Activated naive CD8-positive, alpha-beta T cell treated with anti-CD3 and anti-CD28 coated beads, Interleukin-2, amount 10 ng/mL, durations not matched to agents 7 days and 5 days (primary cell): Measurements from ENCODE around the gene CLN6. TPM values are rescaled to one million over a fixed set of nuclear protein-coding genes. Genes with fewer than 3 reads are reported as not detected.

Source experiments
- ATAC-seq: fragments of 150-1000 bp; cut with Tn5 transposase; one replicate; pipeline ENCODE4 v1.10.0; 2021; ENCODE audit warnings: low read depth, moderate library complexity
- POLR2A ChIA-PET: fragments of 350-600 bp; sonication (Branson Sonifier 250); formaldehyde crosslinking; loops from one replicate; lab custom pipeline; 2021; ENCODE audit warnings: antibody characterized with exemption; lab: Charles Lee
- DNase-seq: peaks from one replicate; pipeline ENCODE4 v3.0.0; 2021
- H3K27ac Mint-ChIP-seq: one replicate; pipeline ENCODE4 v1.8.0; 2022; ENCODE audit warnings: mild to moderate bottlenecking, mixed read lengths
- H3K27me3 Mint-ChIP-seq: one replicate; pipeline ENCODE4 v1.8.0; 2022; ENCODE audit warnings: mild to moderate bottlenecking, moderate library complexity, mixed read lengths
- H3K36me3 Mint-ChIP-seq: one replicate; pipeline ENCODE4 v1.8.0; 2021; ENCODE audit warnings: mild to moderate bottlenecking, mixed read lengths
- H3K4me1 Mint-ChIP-seq: one replicate; pipeline ENCODE4 v1.8.0; 2021; ENCODE audit warnings: mixed read lengths
- H3K4me3 Mint-ChIP-seq: one replicate; pipeline ENCODE4 v1.8.0; 2022; ENCODE audit warnings: mild to moderate bottlenecking, moderate library complexity, mixed read lengths
- H3K9me3 Mint-ChIP-seq: one replicate; pipeline ENCODE4 v1.8.0; 2021; ENCODE audit warnings: mixed read lengths
- total RNA-seq, 2 experiments: library from RNA; stranded (reverse); gene quantifications; one replicate each; pipeline ENCODE4 v1.2.3, GENCODE V29; 2021

Gene CLN6
- 10 to 100 TPM; 38.4 to 42.1 TPM for total RNA-seq

GRCh38 chr15:68229386-68230156 lies at the start of gene CLN6:
Gene CLN6 (minus strand): TSS chr15:68229728. CDS start chr15:68229584, 144 bp downstream.
- POLR2A ChIA-PET: interaction anchor here (0.6 to 3.2 kb wide), 5 partner anchors 18 to 175 kb away, joined by 3 to 16 read pairs (median 8); partner anchors contain the start of genes FEM1B and PIAS1
- Mint-ChIP-seq H3K36me3 (no peaks in the 10 kb centered on the region), H3K4me1 (peaks cover 35% of the 10 kb centered on the region), H3K27me3 (peaks cover 3% of the 10 kb centered on the region), H3K9me3 (no peaks in the 10 kb centered on the region), H3K4me3 (peak within 1 kb of the TSS; percentile 99), H3K27ac (peak within 1 kb of the TSS; percentile 97)
- ATAC-seq (peak; percentile 85), DNase-seq (peak; percentile 93)

DNA sequence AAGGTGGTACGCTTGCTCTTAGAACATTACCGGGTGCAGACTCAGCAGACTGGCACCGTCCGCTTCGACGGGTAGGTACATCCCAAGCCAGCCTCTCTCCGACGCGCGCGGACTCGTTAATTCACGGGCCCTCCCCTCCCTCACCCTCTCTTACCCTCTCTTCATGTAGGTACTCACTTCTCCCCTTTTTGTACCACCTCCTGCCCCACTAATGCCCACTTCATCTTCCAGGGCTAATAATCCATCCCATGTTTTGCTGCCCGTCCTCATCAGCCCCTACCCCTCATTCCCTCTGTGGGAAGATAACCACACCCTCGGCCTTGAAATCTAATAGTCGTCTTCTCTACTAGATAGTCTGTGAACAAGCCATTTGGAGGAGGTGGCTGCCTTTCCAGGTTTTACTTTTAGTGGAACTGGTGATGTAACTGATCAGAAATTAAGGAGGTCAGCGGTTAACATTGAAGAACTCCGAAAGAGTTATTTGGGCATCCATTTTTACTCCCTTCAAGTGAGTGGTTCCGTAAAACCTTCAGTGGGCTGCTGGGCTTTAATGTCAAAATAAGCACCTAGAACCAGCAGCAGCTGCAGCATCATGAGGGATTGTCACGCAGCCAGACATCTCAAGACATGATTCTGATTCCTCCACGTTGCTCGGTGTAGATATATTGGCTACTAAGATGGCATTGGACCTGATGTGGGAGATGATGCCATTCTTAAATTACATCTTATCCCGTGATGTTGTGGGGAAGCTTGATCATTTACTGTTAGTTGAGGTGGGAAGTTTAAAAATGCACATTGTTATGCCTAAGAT lies 49.3 kb upstream of the CLN6 start:
- peaks cover 9% of the 10 kb centered on the region for H3K36me3 Mint-ChIP-seq
- H3K27ac Mint-ChIP-seq: peak overlapping the region; percentile 95
- no peak for DNase-seq
- H3K27me3 Mint-ChIP-seq: no peaks in the 10 kb centered on the region
- peak; percentile 3 for ATAC-seq
- H3K9me3 Mint-ChIP-seq: no peaks in the 10 kb centered on the region
- POLR2A ChIA-PET: interaction anchor here (1.0 to 2.9 kb wide), 8 partner anchors 13 to 121 kb away, joined by 3 to 18 read pairs (median 11); partner anchors contain the start of gene CLN6
- peaks cover 30% of the 10 kb centered on the region for H3K4me1 Mint-ChIP-seq
- peak overlapping the region; percentile 96 for H3K4me3 Mint-ChIP-seq

DNA sequence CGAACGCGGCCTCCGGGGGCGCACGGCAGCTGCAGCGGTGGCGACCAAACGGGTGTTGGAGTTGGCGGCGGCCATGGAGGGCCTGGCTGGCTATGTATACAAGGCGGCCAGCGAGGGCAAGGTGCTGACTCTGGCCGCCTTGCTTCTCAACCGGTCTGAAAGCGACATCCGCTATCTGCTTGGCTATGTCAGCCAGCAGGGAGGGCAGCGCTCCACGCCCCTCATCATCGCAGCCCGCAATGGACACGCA lies 48.7 kb upstream of the CLN6 start:
- H3K36me3 Mint-ChIP-seq: peaks cover 9% of the 10 kb centered on the region
- POLR2A ChIA-PET: interaction anchor here (0.9 to 2.9 kb wide), 14 partner anchors 13 to 736 kb away, joined by 3 to 18 read pairs (median 6); partner anchors contain the start of genes CLN6 and MAP2K5
- peak overlapping the region; percentile 96 for H3K4me3 Mint-ChIP-seq
- peaks cover 30% of the 10 kb centered on the region for H3K4me1 Mint-ChIP-seq
- no peaks in the 10 kb centered on the region for H3K9me3 Mint-ChIP-seq
- DNase-seq: no peak
- peak overlapping the region; percentile 95 for H3K27ac Mint-ChIP-seq
- ATAC-seq: no peak
- no peaks in the 10 kb centered on the region for H3K27me3 Mint-ChIP-seq

GRCh38 chr15:68277603-68278344 lies 48.2 kb upstream of the CLN6 start, which contains the start of gene FEM1B:
Gene FEM1B (plus strand): TSS chr15:68277745. CDS start chr15:68278418, 673 bp downstream.
- POLR2A ChIA-PET: interaction anchor here (0.6 to 2.9 kb wide), 22 partner anchors 11 to 736 kb away, joined by 3 to 18 read pairs (median 6); partner anchors contain the start of genes CLN6, MAP2K5 and PIAS1
- Mint-ChIP-seq H3K27me3 (no peaks in the 10 kb centered on the region), H3K9me3 (no peaks in the 10 kb centered on the region), H3K4me1 (peaks cover 30% of the 10 kb centered on the region), H3K27ac (peak within 1 kb of the TSS; percentile 95), H3K36me3 (peaks cover 9% of the 10 kb centered on the region), H3K4me3 (peak within 1 kb of the TSS; percentile 96)
- ATAC-seq (peak; percentile 84), DNase-seq (peak; percentile 91)

DNA sequence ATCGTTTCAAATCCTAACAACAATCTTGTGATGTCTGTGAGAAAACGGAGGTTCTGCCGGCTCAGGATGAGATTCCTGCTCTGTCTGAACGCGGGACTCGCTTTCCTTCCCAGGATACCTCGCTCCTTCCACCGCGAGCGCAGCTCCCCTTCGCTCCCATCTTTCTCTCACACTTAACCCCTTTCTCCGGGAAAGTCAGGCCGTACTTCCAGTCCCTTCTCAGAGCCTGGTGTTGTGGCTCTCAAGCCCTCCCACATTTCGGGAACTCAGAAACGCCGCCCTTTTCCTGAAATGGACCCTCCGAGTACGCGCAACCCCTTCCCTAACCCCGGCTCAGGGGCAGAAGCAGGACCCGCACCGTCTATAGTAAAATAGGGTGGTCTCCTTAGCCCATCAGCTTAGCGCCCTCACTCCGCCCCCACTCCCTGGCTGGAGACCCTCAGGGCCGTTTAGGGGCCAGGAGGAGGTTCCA lies 47.6 kb upstream of the CLN6 start:
- DNase-seq: no peak
- Mint-ChIP-seq H3K27me3 (no peaks in the 10 kb centered on the region), H3K36me3 (peaks cover 9% of the 10 kb centered on the region), H3K9me3 (no peaks in the 10 kb centered on the region), H3K27ac (peak overlapping the region; percentile 95), H3K4me1 (peaks cover 30% of the 10 kb centered on the region), H3K4me3 (peak overlapping the region; percentile 96)
- POLR2A ChIA-PET: interaction anchor here (0.6 to 2.9 kb wide), 21 partner anchors 12 to 735 kb away, joined by 3 to 18 read pairs (median 6); partner anchors contain the start of genes CLN6, MAP2K5 and PIAS1
- ATAC-seq: peak; percentile 7

GRCh38 chr15:68276668-68277067 lies 47.1 kb upstream of the CLN6 start:
- Mint-ChIP-seq H3K4me1 (peaks cover 25% of the 10 kb centered on the region), H3K36me3 (peaks cover 7% of the 10 kb centered on the region), H3K27ac (peak overlapping the region; percentile 95), H3K27me3 (no peaks in the 10 kb centered on the region), H3K9me3 (no peaks in the 10 kb centered on the region), H3K4me3 (peak overlapping the region; percentile 96)
- ATAC-seq: no peak
- POLR2A ChIA-PET: interaction anchor here (0.7 to 2.9 kb wide), 15 partner anchors 12 to 734 kb away, joined by 3 to 18 read pairs (median 6); partner anchors contain the start of genes CLN6, MAP2K5 and PIAS1
- no peak for DNase-seq

DNA sequence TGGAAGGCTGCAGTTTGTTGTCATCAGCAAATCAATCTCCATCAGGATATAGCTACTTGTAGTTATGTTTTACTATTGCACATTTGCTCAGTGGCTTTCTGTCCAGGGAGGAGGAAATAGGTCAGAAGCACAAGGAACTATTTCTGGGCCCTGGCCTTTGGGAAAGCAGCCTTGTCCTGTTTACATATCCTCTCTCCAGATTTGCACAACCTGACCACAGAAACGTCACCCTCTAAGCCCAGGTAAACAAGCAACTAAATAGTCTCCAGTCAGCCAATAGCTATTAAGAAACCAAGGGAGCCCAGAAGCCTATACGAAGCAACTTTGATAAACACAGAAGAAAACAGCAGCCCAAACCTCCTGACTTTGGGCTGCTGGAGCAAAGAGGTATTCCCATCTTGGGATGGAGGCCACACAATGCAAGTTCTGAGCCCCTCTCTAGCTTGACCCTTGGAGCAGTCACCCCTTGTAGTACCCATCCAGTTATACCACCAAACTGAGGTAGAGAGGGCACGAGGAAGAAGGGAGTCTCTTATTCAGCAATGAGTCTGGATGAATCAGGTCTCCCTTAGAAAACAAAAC lies 45.7 kb upstream of the CLN6 start:
- no peak overlapping the region for H3K27ac Mint-ChIP-seq
- peaks cover 18% of the 10 kb centered on the region for H3K4me1 Mint-ChIP-seq

DNA sequence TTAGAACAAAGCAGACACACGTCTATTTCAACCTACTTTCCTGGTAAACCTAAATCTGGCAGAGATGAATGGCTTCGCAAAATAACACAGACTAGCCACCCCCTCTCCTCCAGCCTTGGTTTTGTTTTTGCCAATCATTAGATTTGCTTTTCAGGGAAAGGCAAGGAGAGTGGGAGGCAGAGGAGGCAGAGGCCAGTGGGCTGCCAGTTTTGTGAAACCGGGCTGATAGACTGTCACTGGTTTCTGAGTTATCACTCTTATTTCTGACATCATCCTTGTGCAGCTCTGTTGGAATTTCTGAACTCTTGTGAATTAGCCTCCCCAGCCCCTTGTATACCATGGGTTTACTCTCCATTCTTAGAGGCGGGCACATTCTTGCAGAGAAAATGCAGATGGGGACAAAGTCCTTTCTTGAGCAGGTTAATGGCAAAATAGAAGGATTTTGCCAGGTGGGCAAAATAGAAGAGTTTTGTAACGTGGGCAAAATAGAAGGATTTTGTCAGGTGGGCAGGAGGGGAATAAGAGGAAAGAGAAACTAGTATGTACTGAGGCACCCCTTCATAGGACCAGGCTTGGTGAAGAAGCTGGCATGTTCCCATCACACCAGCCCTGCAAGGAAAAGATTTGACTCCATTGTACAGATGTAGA lies 44.8 kb upstream of the CLN6 start:
- H3K4me3 Mint-ChIP-seq: no peak overlapping the region
- H3K36me3 Mint-ChIP-seq: no peaks in the 10 kb centered on the region
- ATAC-seq (no peak), DNase-seq (no peak)
- H3K27me3 Mint-ChIP-seq: peaks cover 3% of the 10 kb centered on the region
- no peak overlapping the region for H3K27ac Mint-ChIP-seq
- POLR2A ChIA-PET: interaction anchor here (1.5 kb wide), 1 partner anchor 33 kb away, joined by 3 read pairs; no protein-coding TSS in a partner anchor
- H3K4me1 Mint-ChIP-seq: peaks cover 12% of the 10 kb centered on the region
- no peaks in the 10 kb centered on the region for H3K9me3 Mint-ChIP-seq

More for the DNA sequence above, 45.7 kb upstream of the CLN6 start:
- ATAC-seq (no peak), DNase-seq (no peak)
- POLR2A ChIA-PET: no interaction called here
- no peak overlapping the region for H3K4me3 Mint-ChIP-seq
- H3K27me3 Mint-ChIP-seq: no peaks in the 10 kb centered on the region
- peaks cover 5% of the 10 kb centered on the region for H3K36me3 Mint-ChIP-seq
- no peaks in the 10 kb centered on the region for H3K9me3 Mint-ChIP-seq

DNA sequence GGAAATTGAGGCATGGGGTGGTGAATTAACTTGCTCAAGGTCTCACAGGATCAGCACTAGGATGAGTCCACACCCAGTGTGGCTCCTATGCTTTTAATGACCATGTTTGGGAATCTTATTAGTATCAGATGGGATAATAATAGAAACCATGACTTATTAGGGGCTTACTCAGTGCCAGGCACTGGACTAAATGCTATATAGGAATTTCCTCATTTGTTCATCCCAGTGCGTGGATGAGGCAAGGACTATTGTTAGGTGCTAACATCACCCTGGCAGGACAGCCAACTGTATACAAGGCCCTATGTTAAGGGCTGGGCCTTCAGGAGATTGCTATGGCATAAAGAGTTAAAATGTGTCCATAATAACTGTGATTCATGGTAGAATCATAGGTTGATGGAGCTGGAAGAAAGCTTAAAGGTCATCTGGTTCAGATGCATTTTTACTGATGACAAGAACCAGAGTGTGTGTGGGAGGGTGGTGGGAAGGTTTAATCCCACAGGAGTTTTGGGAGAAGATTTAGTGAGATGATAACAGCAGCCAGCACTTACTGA lies 43.3 kb upstream of the CLN6 start:
- Mint-ChIP-seq H3K27me3 (peaks cover 10% of the 10 kb centered on the region), H3K4me1 (peaks cover 8% of the 10 kb centered on the region), H3K27ac (no peak overlapping the region), H3K36me3 (no peaks in the 10 kb centered on the region), H3K9me3 (no peaks in the 10 kb centered on the region), H3K4me3 (no peak overlapping the region)
- POLR2A ChIA-PET: interaction anchor here (1.5 kb wide), 1 partner anchor 31 kb away, joined by 3 read pairs; no protein-coding TSS in a partner anchor
- ATAC-seq: no peak
- no peak for DNase-seq

- no peak for DNase-seq
- POLR2A ChIA-PET: no interaction called here
- H3K27me3 Mint-ChIP-seq: peaks cover 16% of the 10 kb centered on the region
- no peaks in the 10 kb centered on the region for H3K36me3 Mint-ChIP-seq
- ATAC-seq: no peak
- peaks cover 7% of the 10 kb centered on the region for H3K4me1 Mint-ChIP-seq
- no peaks in the 10 kb centered on the region for H3K9me3 Mint-ChIP-seq
- no peak overlapping the region for H3K4me3 Mint-ChIP-seq
- no peak overlapping the region for H3K27ac Mint-ChIP-seq
These were observed 42.4 kb upstream of the CLN6 start for GRCh38 chr15:68271854-68272471.

GRCh38 chr15:68268405-68268804 lies 38.9 kb upstream of the CLN6 start:
- no peak for ATAC-seq
- peaks cover 37% of the 10 kb centered on the region for H3K27me3 Mint-ChIP-seq
- POLR2A ChIA-PET: no interaction called here

More at GRCh38 chr15:68268405-68268804, 38.9 kb upstream of the CLN6 start:
- no peak overlapping the region for H3K27ac Mint-ChIP-seq
- no peak overlapping the region for H3K4me3 Mint-ChIP-seq
- no peak for DNase-seq
- no peaks in the 10 kb centered on the region for H3K9me3 Mint-ChIP-seq
- no peaks in the 10 kb centered on the region for H3K4me1 Mint-ChIP-seq
- no peaks in the 10 kb centered on the region for H3K36me3 Mint-ChIP-seq
